Kidney (tissue), 14 donors: ENCODE results near the gene TMEM131L. TPM values are rescaled to one million over a fixed set of nuclear protein-coding genes. Genes with fewer than 3 reads are reported as not detected.

Experiments
- DNase-seq, 5 donors: peaks; one replicate each; pipeline ENCODE4 v3.0.0-alpha.2; 2013 to 2020
- FAIRE-seq: peaks from 2 replicates; lab custom pipeline; 2012; peaks lifted over from hg19 to GRCh38; lab: Jason Lieb, UNC
- H3K27ac ChIP-seq, 2 donors: one replicate each; pipeline ENCODE4 v1.7.0; 2013; ENCODE audit warnings: low read depth in 2 of 2, low read length in 2 of 2, inconsistent platforms in 1 of 2
- H3K27me3 ChIP-seq: one replicate; pipeline ENCODE4 v1.7.1; 2013; ENCODE audit warnings: low read length, inconsistent platforms; ENCODE audit not compliant: control insufficient read depth, insufficient read depth
- H3K36me3 ChIP-seq, 3 donors: one replicate each; pipeline versions ENCODE4 v1.7.0 to v1.7.1; 2013; ENCODE audit warnings: low read length in 3 of 3, control low read depth in 1 of 3, inconsistent platforms in 1 of 3; ENCODE audit not compliant: insufficient read depth in 3 of 3, control insufficient read depth in 2 of 3
- H3K4me1 ChIP-seq, 3 donors: one replicate each; pipeline versions ENCODE4 v1.7.0 to v1.7.1; 2013; ENCODE audit warnings: low read length in 3 of 3, inconsistent platforms in 1 of 3, low read depth in 1 of 3; ENCODE audit not compliant: control insufficient read depth in 2 of 3, insufficient read depth in 2 of 3
- H3K4me3 ChIP-seq, 3 donors: one replicate each; pipeline versions ENCODE4 v1.7.0 to v1.8.1; 2013; ENCODE audit warnings: low read length in 3 of 3, control low read depth in 1 of 3, inconsistent platforms in 1 of 3
- H3K9ac ChIP-seq, 3 donors: one replicate each; pipeline versions ENCODE4 v1.7.0 to v1.7.1; 2013; ENCODE audit warnings: low read length in 3 of 3, control low read depth in 1 of 3, inconsistent platforms in 1 of 3
- H3K9me3 ChIP-seq, 3 donors: one replicate each; pipeline versions ENCODE4 v1.7.0 to v1.7.1; 2013; ENCODE audit warnings: low read length in 3 of 3, control low read depth in 1 of 3, inconsistent platforms in 1 of 3; ENCODE audit not compliant: control insufficient read depth in 2 of 3, insufficient read depth in 1 of 3
- CTCF ChIP-seq: IDR thresholded peaks from 3 replicates; pipeline ENCODE4 v1.5.1; 2012; ENCODE audit warnings: mild to moderate bottlenecking, moderate library complexity, borderline replicate concordance; ENCODE audit not compliant: insufficient read depth; ENCODE audit errors: extremely low read depth
- intact Hi-C: fragments of 100-400 bp; cut with DNase I; formaldehyde crosslinking; loops from one replicate; pipeline ENCODE4 v1.11.1; 2022
- polyA plus RNA-seq: library from polyadenylated mRNA; stranded (reverse); fragments of 350-450 nt; fragmentation: Illumina TruSeq; extraction: RNeasy Lipid Tissue Mini Kit (QIAGEN cat#74804); gene quantifications from one replicate; pipeline ENCODE4 v1.2.3, GENCODE V29; 2014; ENCODE audit warnings: low read depth, low replicate concordance; ENCODE audit not compliant: insufficient read depth
- total RNA-seq: library from RNA; stranded (reverse); fragmentation: NEBNext Ultra II Directional; extraction: Animal tissue kit (Norgen Biotek cat#: 25700); gene quantifications from one replicate; pipeline ENCODE4 v1.2.1, GENCODE V29; 2021
- donor health status: control.
- donor health status: control.
- donor health status: control.
- donor health status: control.
- donor health status: control.
- donor health status: DM: yes; HTN: yes; CAD: no.
- donor health status: Normal renal cell carcinoma (clear cell type).

TMEM131L gene
- total and polyA plus RNA-seq, 2 donors from 2014 or later, result 3.0 to 17.0 TPM

GRCh38 chr4:153434190-153434589 lies 32.0 kb upstream of the TMEM131L start:
- no peaks in the 10 kb centered on the region for H3K9me3 ChIP-seq
- no peak for TF ChIP-seq CTCF
- DNase-seq, result no peak
- intact Hi-C loops, result no loop called here
- H3K36me3 ChIP-seq, result no peaks in the 10 kb centered on the region
- H3K27ac ChIP-seq, result no peak overlapping the region
- no peak overlapping the region for H3K4me3 ChIP-seq
- FAIRE-seq, result no peak
- no peaks in the 10 kb centered on the region for H3K27me3 ChIP-seq
- no peaks in the 10 kb centered on the region for H3K4me1 ChIP-seq
- H3K9ac ChIP-seq, result no peak overlapping the region

- H3K4me1 ChIP-seq, result no peaks in the 10 kb centered on the region
- DNase-seq (no peak), FAIRE-seq (no peak)
- no peaks in the 10 kb centered on the region for H3K36me3 ChIP-seq
- no peak overlapping the region for H3K27ac ChIP-seq
- no peaks in the 10 kb centered on the region for H3K9me3 ChIP-seq
- intact Hi-C loops, result no loop called here
- H3K4me3 ChIP-seq, result peak overlapping the region in 2 of 3 donors; percentile 28 to 53
- peak overlapping the region in 1 of 3 donors; percentile 34 for H3K9ac ChIP-seq
- no peak for TF ChIP-seq CTCF
- H3K27me3 ChIP-seq, result no peaks in the 10 kb centered on the region
Observed at GRCh38 chr4:153438916-153439756, 27.0 kb upstream of the TMEM131L start.

- TF ChIP-seq CTCF, result no peak
- Histone ChIP-seq H3K9ac (no peak overlapping the region), H3K27ac (no peak overlapping the region), H3K36me3 (no peaks in the 10 kb centered on the region), H3K9me3 (no peaks in the 10 kb centered on the region), H3K4me1 (no peaks in the 10 kb centered on the region), H3K27me3 (no peaks in the 10 kb centered on the region), H3K4me3 (no peak overlapping the region)
- DNase-seq (no peak), FAIRE-seq (no peak)
- intact Hi-C loops, result no loop called here
Observed at GRCh38 chr4:153439831-153440230, 26.3 kb upstream of the TMEM131L start.
